Glomerular visceral epithelial cell (primary cell): ENCODE results near the gene TP53TG5.

ENCODE experiments used
- DNase-seq: peaks from one replicate; pipeline ENCODE4 v3.0.0-alpha.2; 2016; ENCODE audit errors: extremely low spot score

TP53TG5 gene

DNA sequence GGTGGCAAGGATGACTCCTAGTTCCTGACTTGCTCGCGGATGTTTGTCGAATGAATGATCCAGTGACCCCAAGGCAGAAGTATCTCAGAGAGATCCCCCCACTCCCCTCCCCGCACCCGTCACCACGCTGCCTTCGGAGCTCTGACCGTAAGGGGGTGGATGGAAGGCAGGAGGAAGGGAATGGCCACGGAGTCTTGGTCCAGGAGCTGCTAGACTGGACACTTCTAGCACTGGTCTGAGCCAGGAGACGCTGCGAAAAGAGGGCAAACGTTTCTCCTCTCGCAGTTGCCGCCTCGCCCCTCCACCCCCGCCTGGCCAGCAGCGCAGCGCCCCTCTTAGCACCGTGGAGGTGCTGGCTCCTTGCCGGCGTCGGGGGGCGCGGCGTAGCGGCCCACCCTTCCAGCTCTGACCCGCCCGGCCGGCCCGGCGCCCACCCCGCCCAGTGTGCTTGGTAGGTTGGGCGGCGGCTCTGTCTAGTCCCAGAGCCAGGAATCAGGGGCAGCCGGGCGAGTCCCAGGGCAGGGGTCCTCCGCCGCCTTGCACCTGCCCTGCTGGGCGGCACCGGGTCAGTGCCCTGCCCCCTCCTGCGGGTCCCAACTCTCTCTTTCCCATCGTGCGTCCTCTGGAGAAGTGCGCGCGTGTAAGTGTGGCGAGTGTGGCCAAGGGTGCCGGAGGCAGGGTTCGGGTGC lies 27.6 kb upstream of the TP53TG5 start:
- DNase-seq = peak; percentile 17

- DNase-seq = no peak
Measured at GRCh38 chr20:45404438-45404837, 26.3 kb upstream of the TP53TG5 start.

- no peak for DNase-seq
Measured at GRCh38 chr20:45402946-45403345, 24.8 kb upstream of the TP53TG5 start.

- no peak for DNase-seq
Measured at GRCh38 chr20:45400346-45401031, 22.4 kb upstream of the TP53TG5 start.

GRCh38 chr20:45399018-45399417 lies 20.9 kb upstream of the TP53TG5 start:
- no peak for DNase-seq

- DNase-seq = no peak
Measured at GRCh38 chr20:45395114-45395415, 16.9 kb upstream of the TP53TG5 start.

DNA sequence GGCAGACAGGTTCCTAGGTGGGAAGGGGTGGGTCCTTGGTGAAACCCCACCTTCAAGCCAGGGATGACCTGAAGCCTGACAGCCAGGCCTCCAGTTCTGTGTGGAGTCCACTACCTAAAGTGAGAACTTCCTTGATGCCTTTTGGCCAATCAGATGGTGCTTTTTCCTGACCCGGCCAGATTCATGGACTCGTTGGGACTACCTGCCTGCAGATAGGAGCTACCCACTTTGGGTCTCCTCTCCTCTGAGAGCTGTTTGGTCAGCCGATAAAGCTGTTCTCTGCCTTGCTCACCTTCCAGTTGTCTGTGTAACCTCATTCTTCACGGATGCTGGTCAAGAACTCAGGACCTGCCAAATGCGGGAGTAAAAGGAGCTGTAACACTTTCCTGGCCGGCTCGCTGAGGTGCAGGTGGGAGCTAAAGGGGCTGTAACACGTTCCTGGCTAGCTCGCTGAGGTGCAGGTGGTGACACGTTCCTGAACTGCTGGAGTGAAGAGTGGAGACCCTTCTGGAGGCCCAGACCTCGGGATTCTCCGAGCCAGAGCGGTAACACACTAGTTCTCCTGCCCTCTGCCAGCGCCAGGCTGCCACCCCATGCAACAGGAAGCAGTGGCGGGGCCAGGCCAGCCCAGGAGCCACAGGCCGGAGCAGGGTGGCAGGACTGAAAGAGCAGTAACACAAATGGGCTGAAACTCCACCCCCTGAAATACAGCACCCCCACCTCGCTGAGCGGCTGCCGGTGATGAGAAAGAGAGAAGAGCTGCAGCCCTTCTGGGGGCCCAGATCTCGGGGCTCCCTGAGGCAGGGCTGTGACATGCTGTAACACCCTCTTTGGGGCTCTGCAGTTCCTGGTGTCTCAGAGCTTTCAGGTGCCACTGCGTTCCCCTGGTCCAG lies 16.3 kb upstream of the TP53TG5 start:
- DNase-seq = no peak

DNA sequence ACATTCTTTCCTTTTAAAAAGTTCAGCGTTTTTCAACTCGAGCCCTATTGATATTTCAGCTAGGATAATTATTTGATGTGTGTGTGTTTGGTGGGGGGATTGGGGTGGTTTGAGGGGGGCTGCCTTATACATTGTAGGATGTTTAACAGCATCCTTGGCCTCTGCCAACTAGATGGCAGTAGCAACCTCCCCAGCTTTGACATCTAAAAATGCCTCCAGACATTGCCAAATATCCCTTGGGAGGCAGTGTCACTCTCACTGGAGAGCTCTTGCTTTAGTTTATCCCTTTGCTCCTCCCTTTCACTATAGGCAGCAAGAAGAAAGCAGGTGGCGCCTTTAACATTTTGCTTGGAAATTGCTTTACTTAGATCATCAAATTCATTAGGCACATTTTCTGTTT lies 14.6 kb upstream of the TP53TG5 start:
- no peak for DNase-seq

DNA sequence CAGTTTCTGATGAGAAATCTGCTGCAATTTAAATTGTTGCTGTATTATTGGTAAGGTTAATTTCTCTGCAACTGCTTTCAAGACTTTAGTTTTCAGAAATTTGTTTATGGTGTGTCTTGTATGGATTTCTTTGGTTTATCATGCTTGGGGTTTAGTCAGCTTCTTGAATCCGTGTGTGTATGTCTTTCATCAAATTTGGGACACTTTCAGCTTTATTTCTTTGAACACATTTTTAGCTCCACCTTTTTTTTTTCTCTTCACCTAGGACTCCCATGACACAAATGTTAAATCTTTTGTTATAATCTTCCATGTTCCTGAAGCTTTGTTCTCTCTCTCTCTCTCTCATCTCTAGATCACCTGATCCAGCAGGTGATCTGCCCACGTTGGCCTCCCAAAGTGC lies 13.4 kb upstream of the TP53TG5 start:
- no peak for DNase-seq

- no peak for DNase-seq
Measured at GRCh38 chr20:45390931-45391330, 12.8 kb upstream of the TP53TG5 start.

- DNase-seq = no peak
Measured at GRCh38 chr20:45387274-45387673, 9.1 kb upstream of the TP53TG5 start.

GRCh38 chr20:45377269-45377668 lies 856 bp downstream of the TP53TG5 start:
- DNase-seq = no peak

GRCh38 chr20:45374966-45375365 lies 3.2 kb downstream of the TP53TG5 start:
- no peak for DNase-seq

DNA sequence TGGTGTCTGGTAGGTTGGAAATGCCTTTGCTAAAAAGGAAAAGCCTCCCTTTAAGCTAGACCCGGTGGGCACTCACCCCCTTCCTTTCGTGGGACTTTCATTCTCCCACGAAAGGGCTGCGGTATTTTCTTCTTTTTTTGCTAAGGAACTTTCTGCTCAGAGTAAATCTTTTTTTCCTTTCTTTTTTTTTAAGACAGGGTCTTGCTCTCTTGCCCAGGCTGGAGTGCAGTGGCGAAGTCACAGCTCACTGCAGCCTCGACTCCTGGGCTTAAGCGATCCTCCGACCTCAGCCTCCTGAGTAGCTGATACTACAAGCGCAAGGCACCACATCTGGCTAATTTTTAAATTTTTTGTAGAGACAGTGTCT lies 4.0 kb downstream of the TP53TG5 start:
- no peak for DNase-seq

DNA sequence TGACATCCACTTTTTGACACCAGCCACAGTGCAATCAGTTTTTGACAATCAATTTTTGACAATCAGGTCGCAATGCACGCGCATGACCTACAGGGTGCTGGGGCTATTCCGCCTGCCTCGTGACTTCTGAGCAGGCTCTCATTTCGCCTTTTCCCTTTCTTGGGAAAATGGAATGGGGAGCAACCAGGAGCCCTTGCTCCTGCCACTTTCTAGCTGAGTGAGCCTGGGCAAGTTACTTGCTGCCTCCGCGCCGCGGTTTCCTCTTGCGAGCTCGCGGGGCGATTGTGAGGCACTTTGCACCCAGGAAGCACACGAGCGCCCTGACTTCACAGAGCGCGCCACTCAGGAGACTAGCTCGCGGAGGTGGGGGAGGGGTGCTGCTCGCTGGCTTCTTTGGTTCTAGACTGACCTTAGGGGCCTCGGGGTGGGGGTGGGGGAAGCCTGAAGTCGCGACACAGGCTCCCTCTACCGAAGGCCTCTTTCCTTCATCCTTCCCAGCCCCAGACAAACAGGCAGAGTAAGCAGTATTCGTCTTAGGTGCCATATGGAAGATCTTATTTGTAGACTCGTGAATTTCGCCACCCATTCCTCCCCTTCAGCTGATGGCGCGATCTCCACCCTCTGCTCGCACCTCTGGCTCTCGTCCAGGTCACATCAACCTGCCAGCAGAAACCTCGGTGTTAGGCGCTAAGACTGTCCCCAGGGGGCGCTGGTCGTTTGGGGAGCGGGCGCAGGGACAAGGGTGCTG lies 4.6 kb downstream of the TP53TG5 start:
- DNase-seq = peak; percentile 84

DNA sequence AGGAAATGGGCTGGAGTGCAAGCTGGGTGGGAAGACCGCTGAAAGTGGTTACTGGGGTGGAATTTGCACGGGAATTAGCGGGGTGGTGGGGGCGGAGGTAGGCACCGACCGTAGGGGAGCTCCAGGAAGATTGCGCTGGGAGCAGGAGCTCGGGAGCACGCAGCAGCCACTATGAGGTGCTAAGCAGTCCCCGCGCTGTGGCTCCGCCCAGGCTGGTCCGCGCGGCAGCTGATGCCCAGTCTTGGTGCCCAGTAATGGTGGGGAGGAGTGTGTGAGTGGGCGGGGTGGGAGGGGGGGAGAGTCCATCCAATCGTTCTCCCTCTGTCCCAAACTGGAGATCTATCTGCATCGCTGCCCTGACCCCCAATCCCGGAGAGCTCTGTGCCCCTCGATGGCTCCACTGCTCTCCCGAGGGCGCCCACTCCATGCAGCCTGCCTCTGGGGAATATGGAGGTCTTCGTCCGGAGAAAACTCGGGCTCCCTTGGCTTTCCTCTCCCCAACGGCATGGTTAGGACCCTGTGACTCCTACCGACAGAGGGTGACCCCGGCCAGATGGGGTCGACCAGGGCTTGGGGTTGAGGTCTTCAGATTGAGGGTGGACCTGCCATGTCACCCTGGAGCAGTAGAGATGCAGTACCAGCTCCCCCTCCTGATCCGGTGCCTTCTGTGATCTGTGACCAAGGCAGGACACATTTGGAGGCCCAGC lies 5.3 kb downstream of the TP53TG5 start:
- DNase-seq = no peak

DNA sequence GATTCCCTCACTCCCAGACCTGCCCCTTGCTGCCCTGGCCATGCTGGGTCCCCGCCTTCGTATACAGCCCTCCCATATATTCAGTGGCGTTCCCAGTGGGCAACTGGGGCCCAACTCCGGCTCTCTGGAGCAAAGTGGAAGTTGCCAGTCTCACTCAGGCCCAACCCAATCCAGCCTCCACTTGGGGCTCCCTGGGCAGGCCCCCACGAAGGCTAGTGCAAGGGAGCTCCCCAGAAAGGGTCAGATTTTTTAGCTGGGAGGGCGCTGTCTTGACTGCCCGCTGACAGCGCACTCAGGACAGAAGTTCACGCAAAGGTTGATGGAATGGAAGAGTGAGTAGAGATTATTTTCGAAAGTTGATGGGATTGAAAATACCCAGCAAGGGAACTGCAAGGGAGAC lies 5.9 kb downstream of the TP53TG5 start:
- DNase-seq = no peak

GRCh38 chr20:45370571-45371160 lies 7.5 kb downstream of the TP53TG5 start:
- DNase-seq = no peak

DNA sequence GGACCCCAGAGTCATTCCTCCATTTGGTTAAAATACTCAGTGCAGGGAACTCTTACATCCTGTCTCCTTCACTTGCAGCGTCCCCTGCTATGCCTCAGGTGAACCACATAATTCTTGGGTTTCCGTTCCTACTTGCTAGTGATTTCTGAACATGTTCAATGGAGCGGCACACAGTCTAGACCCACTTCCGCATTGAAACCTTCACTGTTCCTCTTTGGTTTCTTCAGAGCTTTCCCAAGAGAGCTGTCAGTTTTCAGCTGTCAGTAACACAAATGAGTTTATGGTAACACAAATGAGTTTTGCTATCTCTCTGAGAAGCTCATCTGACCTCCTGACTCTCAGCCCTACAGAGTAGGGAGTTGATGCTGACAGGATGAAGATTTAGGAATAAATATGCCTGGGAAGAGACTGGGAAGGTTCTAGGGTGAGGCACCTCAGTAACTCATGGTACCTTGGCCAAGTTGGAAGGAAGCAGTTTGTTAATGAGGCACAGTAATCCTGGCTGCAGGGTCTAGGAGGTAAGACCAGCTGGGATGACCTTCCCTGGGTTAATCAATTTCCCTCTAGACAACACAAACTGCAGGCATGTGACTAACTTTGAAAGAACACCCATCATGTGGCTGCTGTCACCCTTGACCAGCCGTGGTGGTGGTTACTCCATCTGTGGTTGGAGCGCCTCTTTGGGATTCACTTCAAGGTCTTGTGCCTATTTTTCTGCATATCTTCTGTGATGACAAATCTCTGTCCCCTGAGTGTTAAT lies 9.7 kb downstream of the TP53TG5 start:
- peak; percentile 29 for DNase-seq

DNA sequence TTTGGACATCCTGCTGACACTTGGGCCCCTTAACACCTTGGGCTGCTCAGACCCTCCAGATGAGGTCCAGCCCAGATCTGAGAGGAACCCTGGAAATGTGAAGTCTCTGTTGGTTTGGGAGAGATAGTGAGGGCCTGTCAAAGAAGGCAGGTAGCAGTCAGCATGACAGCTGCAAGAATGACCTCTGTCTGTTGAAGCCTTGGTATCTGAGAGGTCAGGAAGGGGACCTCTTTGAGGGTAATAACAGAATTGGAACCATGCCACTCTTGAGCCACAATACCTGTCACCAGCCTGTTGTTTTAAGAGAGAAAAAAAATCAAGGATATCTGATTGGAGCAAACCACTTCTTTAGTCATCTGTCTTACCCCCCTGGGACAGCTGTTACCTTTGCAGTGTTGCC lies 11.0 kb downstream of the TP53TG5 start:
- DNase-seq = no peak
